Measurements from ENCODE around the gene ZDHHC1. TPM values are rescaled to one million over a fixed set of nuclear protein-coding genes. Genes with fewer than 3 reads are reported as not detected.
"Not testable (repeated sequence)": the region's sequence is repeated elsewhere in the genome, so short reads cannot be mapped to it uniquely, and the experiment has no call there.

Gene ZDHHC1
- total RNA-seq, 1 donor from 2014 or later, result 9.5 TPM

GRCh38 chr16:67378642-67379041 is 37.6 kb downstream of the ZDHHC1 start:
- Histone ChIP-seq H3K36me3 (ENCODE audit: control insufficient read depth, insufficient read depth, low read length) (no peaks in the 10 kb centered on the region), H3K27me3 (ENCODE audit: control insufficient read depth, insufficient read depth, low read length) (no peaks in the 10 kb centered on the region), H3K4me3 (ENCODE audit: low read depth, low read length) (no peak overlapping the region)
- TF ChIP-seq, protein P1, sequence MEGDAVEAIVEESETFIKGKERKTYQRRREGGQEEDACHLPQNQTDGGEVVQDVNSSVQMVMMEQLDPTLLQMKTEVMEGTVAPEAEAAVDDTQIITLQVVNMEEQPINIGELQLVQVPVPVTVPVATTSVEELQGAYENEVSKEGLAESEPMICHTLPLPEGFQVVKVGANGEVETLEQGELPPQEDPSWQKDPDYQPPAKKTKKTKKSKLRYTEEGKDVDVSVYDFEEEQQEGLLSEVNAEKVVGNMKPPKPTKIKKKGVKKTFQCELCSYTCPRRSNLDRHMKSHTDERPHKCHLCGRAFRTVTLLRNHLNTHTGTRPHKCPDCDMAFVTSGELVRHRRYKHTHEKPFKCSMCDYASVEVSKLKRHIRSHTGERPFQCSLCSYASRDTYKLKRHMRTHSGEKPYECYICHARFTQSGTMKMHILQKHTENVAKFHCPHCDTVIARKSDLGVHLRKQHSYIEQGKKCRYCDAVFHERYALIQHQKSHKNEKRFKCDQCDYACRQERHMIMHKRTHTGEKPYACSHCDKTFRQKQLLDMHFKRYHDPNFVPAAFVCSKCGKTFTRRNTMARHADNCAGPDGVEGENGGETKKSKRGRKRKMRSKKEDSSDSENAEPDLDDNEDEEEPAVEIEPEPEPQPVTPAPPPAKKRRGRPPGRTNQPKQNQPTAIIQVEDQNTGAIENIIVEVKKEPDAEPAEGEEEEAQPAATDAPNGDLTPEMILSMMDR (IDR thresholded peaks at IDR 0.05; ENCODE audit: insufficient read depth, low read length, poor library complexity, severe bottlenecking), result no peak
- DNase-seq (ENCODE audit: low read depth), result no peak

DNA sequence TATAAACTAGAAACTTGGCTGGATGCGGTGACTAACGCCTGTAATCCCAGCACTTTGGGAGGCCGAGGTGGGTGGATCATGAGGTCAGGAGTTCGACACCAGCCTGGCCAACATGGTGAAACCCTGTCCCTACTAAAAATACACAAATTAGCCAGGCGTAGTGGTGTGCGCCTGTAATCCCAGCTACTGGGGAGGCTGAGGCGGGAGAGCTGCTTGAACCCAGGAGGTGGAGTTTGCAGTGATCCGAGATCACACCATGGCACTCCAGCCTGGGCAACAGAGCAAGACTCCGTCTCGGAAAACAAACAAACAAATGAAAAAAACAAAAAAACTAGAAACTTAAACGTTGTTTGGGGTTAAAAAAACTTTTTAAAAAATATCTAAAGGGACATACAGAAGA is 40.3 kb downstream of the ZDHHC1 start:
- not testable (repeated sequence) for DNase-seq (ENCODE audit: low read depth); H3K4me3 ChIP-seq (ENCODE audit: low read depth, low read length)

GRCh38 chr16:67372664-67373063 is 43.6 kb downstream of the ZDHHC1 start:
- DNase-seq (ENCODE audit: low read depth), result no peak
- Histone ChIP-seq H3K4me3 (ENCODE audit: low read depth, low read length) (no peak overlapping the region), H3K27me3 (ENCODE audit: control insufficient read depth, insufficient read depth, low read length) (peaks cover 6% of the 10 kb centered on the region), H3K36me3 (ENCODE audit: control insufficient read depth, insufficient read depth, low read length) (no peaks in the 10 kb centered on the region)
- TF ChIP-seq, protein P1 (IDR thresholded peaks at IDR 0.05; ENCODE audit: insufficient read depth, low read length, poor library complexity, severe bottlenecking), result no peak

More for the DNA sequence above, 40.3 kb downstream of the ZDHHC1 start:
- not testable (repeated sequence) for H3K36me3 ChIP-seq (ENCODE audit: control insufficient read depth, insufficient read depth, low read length); H3K27me3 ChIP-seq (ENCODE audit: control insufficient read depth, insufficient read depth, low read length)

DNA sequence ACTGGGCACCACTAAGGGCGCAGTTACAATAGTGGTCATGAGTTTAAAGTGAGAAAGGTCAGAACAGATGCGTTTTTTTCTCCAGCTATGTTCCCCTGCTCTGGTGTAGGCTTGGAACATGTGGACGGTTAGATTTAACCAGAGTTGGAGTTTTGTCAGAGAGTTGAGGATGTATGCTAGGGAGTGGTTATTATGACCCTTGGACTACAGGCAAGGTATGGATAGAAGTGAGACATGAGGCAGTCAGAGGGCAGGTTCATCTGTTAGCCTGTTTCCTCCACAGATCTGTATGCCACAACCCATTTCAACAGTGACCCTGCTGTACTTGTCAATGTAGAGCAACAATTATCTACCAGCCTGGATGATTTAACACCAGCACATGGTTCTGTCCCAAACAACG is 45.6 kb downstream of the ZDHHC1 start:
- TF ChIP-seq, protein P1 (IDR thresholded peaks at IDR 0.05; ENCODE audit: insufficient read depth, low read length, poor library complexity, severe bottlenecking), result no peak
- DNase-seq (ENCODE audit: low read depth), result no peak

GRCh38 chr16:67364600-67365235 is 51.6 kb downstream of the ZDHHC1 start:
- TF ChIP-seq, protein P1 (IDR thresholded peaks at IDR 0.05; ENCODE audit: insufficient read depth, low read length, poor library complexity, severe bottlenecking), result no peak
- Histone ChIP-seq H3K36me3 (ENCODE audit: control insufficient read depth, insufficient read depth, low read length) (no peaks in the 10 kb centered on the region), H3K4me3 (ENCODE audit: low read depth, low read length) (no peak overlapping the region), H3K27me3 (ENCODE audit: control insufficient read depth, insufficient read depth, low read length) (peaks cover 4% of the 10 kb centered on the region)
- no peak for DNase-seq (ENCODE audit: low read depth)

More for the DNA sequence above, 45.6 kb downstream of the ZDHHC1 start:
- Histone ChIP-seq H3K4me3 (ENCODE audit: low read depth, low read length) (no peak overlapping the region), H3K27me3 (ENCODE audit: control insufficient read depth, insufficient read depth, low read length) (peaks cover 6% of the 10 kb centered on the region), H3K36me3 (ENCODE audit: control insufficient read depth, insufficient read depth, low read length) (no peaks in the 10 kb centered on the region)

DNA sequence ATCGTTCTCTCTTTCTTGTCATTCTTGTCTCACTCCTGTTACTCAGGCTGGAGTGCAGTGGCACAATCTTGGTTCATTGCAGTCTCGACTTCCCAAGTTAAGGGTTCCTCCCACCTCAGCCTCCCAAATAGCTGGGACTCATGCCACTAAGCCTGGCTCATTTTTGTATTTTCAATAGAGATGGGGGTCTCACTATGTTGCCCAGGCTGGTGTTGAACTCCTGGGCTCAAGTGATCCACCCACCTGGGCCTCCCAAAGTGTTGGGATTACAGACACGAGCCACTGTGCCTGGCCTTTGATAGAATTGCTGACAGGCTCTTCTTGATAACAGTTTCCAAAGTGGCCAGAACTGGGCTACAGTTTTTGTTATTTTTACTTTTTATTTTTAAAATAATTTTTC is 55.2 kb downstream of the ZDHHC1 start:
- no peak for DNase-seq (ENCODE audit: low read depth)
- Histone ChIP-seq H3K4me3 (ENCODE audit: low read depth, low read length) (no peak overlapping the region), H3K36me3 (ENCODE audit: control insufficient read depth, insufficient read depth, low read length) (no peaks in the 10 kb centered on the region), H3K27me3 (ENCODE audit: control insufficient read depth, insufficient read depth, low read length) (peaks cover 7% of the 10 kb centered on the region)
- TF ChIP-seq, protein P1 (IDR thresholded peaks at IDR 0.05; ENCODE audit: insufficient read depth, low read length, poor library complexity, severe bottlenecking), result no peak

DNA sequence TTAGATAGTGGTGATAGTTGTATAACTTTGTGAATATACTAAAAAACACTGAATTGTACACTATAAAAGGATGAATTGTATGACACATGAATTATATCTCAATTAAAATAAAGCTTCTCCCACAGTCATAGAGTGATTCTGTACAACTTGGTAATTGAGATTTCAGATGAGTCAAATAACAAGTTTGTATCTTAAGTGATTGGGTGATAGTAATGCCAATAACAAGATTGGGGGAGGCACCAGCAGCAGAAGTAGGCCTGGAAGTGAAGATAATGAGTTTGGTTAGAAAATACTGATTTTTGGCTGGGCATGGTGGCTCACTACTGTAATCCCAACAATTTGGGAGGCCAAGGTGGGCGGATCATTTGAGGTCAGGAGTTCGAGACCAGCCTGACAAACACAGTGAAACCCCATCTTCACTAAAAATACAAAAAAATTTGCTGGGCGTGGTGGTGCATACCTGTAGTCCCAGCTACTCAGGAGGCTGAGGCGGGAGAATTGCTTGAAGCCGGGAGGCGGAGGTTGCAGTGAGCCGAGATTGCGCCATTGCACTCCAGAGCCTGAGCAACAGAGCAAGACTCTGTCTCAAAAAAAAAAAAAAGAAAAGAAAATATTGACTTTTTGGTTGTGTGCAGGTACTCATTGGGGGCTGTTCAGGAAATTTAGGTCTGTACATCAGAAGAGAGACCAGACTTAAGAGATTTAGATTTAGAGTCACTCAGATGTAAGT is 56.6 kb downstream of the ZDHHC1 start:
- not testable (repeated sequence) for H3K4me3 ChIP-seq (ENCODE audit: low read depth, low read length); DNase-seq (ENCODE audit: low read depth); H3K36me3 ChIP-seq (ENCODE audit: control insufficient read depth, insufficient read depth, low read length); H3K27me3 ChIP-seq (ENCODE audit: control insufficient read depth, insufficient read depth, low read length)
